ENCODE measurements around the gene DPH2. TPM values are rescaled to one million over a fixed set of nuclear protein-coding genes. Genes with fewer than 3 reads are reported as not detected.

The DPH2 gene
- total and polyA plus RNA-seq, 9 donors, result 7.2 to 27.0 (median 15.5) TPM

- Histone ChIP-seq H3K27me3 (no peaks in the 10 kb centered on the region), H3K4me1 (ENCODE audit: insufficient read depth) (peaks cover 13% of the 10 kb centered on the region), H3K4me3 (peak overlapping the region; percentile 84), H3K9me3 (no peaks in the 10 kb centered on the region), H3K36me3 (no peaks in the 10 kb centered on the region), H3K27ac (peak overlapping the region; percentile 49 to 64)
- no peak for DNase-seq
- intact Hi-C loops (cut with DNase I), result no loop called here
- TF ChIP-seq, protein P1, sequence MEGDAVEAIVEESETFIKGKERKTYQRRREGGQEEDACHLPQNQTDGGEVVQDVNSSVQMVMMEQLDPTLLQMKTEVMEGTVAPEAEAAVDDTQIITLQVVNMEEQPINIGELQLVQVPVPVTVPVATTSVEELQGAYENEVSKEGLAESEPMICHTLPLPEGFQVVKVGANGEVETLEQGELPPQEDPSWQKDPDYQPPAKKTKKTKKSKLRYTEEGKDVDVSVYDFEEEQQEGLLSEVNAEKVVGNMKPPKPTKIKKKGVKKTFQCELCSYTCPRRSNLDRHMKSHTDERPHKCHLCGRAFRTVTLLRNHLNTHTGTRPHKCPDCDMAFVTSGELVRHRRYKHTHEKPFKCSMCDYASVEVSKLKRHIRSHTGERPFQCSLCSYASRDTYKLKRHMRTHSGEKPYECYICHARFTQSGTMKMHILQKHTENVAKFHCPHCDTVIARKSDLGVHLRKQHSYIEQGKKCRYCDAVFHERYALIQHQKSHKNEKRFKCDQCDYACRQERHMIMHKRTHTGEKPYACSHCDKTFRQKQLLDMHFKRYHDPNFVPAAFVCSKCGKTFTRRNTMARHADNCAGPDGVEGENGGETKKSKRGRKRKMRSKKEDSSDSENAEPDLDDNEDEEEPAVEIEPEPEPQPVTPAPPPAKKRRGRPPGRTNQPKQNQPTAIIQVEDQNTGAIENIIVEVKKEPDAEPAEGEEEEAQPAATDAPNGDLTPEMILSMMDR (IDR thresholded peaks at IDR 0.05), result no peak
- 0 to 1% methylated on average over 9 to 45 of the region's 45 CpGs; no CpG with 5 or more reads in 1 of the 3 donors for WGBS, 3 donors
These were observed 9.4 kb downstream of the DPH2 start for GRCh38 chr1:43979261-43979527.

GRCh38 chr1:43979528-43980254, 9.9 kb downstream of the DPH2 start:
- H3K36me3 ChIP-seq, result no peaks in the 10 kb centered on the region
- H3K9me3 ChIP-seq, result no peaks in the 10 kb centered on the region
- H3K27ac ChIP-seq, result peak overlapping the region; percentile 49 to 64
- WGBS, 3 donors, result 2 to 3% (median 3%) methylated on average over 22 to 45 of the region's 45 CpGs
- H3K27me3 ChIP-seq, result no peaks in the 10 kb centered on the region
- DNase-seq, result peak; percentile 54 to 78 (median 70)
- intact Hi-C loops (cut with DNase I), result no loop called here
- no peak for TF ChIP-seq EP300 (IDR thresholded peaks at IDR 0.05)
- TF ChIP-seq POLR2A (IDR thresholded peaks at IDR 0.05), result no peak
- TF ChIP-seq, protein P1 (IDR thresholded peaks at IDR 0.05), result no peak
- peak overlapping the region; percentile 84 for H3K4me3 ChIP-seq
- peaks cover 13% of the 10 kb centered on the region for H3K4me1 ChIP-seq (ENCODE audit: insufficient read depth)

GRCh38 chr1:43980255-43981134, 10.7 kb downstream of the DPH2 start:
- intact Hi-C loops (cut with DNase I), result no loop called here

DNA sequence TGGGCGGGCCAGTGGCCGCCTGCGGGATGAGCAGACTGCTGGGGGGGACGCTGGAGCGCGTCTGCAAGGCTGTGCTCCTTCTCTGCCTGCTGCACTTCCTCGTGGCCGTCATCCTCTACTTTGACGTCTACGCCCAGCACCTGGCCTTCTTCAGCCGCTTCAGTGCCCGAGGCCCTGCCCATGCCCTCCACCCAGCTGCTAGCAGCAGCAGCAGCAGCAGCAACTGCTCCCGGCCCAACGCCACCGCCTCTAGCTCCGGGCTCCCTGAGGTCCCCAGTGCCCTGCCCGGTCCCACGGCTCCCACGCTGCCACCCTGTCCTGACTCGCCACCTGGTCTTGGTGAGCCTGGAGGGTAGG, 11.3 kb downstream of the DPH2 start:
- TF ChIP-seq POLR2A (IDR thresholded peaks at IDR 0.05), result no peak
- TF ChIP-seq EP300 (IDR thresholded peaks at IDR 0.05), result no peak
- TF ChIP-seq, protein P1 (IDR thresholded peaks at IDR 0.05), result no peak
- Histone ChIP-seq H3K27me3 (no peaks in the 10 kb centered on the region), H3K36me3 (no peaks in the 10 kb centered on the region), H3K4me3 (no peak overlapping the region), H3K27ac (no peak overlapping the region), H3K4me1 (ENCODE audit: insufficient read depth) (peaks cover 9% of the 10 kb centered on the region), H3K9me3 (no peaks in the 10 kb centered on the region)
- DNase-seq, result no peak
- intact Hi-C loops (cut with DNase I), result no loop called here
- 82 to 86% (median 86%) methylated on average over 20 of the region's 20 CpGs for WGBS, 3 donors

More at GRCh38 chr1:43980255-43981134, 10.7 kb downstream of the DPH2 start:
- Histone ChIP-seq H3K4me1 (ENCODE audit: insufficient read depth) (peaks cover 12% of the 10 kb centered on the region), H3K27me3 (no peaks in the 10 kb centered on the region), H3K4me3 (peak overlapping the region; percentile 84), H3K9me3 (no peaks in the 10 kb centered on the region), H3K36me3 (no peaks in the 10 kb centered on the region), H3K27ac (peak overlapping the region; percentile 49 to 64)
- no peak for DNase-seq
- TF ChIP-seq, protein P1 (IDR thresholded peaks at IDR 0.05), result no peak
- TF ChIP-seq POLR2A (IDR thresholded peaks at IDR 0.05), result no peak
- no peak for TF ChIP-seq EP300 (IDR thresholded peaks at IDR 0.05)
- 44 to 61% (median 47%) methylated on average over 13 of the region's 13 CpGs for WGBS, 3 donors
